GM20000 (cell line): ENCODE measurements around the gene PCCA.
"Not testable (repeated sequence)": the region's sequence is repeated elsewhere in the genome, so short reads cannot be mapped to it uniquely, and the experiment has no call there.

ENCODE experiments used
- DNase-seq: peaks from one replicate; pipeline ENCODE4 v3.0.0; 2012; ENCODE audit warnings: low spot score
- TF ChIP-seq, protein P1 (sequence below): IDR thresholded peaks from 2 replicates; pipeline ENCODE4 v1.5.1; 2012; ENCODE audit warnings: mild to moderate bottlenecking, control low read depth; ENCODE audit errors: extremely low read depth, missing control alignments

Gene PCCA

GRCh38 chr13:100363874-100364273, 275.0 kb downstream of the PCCA start:
- TF ChIP-seq, protein P1, sequence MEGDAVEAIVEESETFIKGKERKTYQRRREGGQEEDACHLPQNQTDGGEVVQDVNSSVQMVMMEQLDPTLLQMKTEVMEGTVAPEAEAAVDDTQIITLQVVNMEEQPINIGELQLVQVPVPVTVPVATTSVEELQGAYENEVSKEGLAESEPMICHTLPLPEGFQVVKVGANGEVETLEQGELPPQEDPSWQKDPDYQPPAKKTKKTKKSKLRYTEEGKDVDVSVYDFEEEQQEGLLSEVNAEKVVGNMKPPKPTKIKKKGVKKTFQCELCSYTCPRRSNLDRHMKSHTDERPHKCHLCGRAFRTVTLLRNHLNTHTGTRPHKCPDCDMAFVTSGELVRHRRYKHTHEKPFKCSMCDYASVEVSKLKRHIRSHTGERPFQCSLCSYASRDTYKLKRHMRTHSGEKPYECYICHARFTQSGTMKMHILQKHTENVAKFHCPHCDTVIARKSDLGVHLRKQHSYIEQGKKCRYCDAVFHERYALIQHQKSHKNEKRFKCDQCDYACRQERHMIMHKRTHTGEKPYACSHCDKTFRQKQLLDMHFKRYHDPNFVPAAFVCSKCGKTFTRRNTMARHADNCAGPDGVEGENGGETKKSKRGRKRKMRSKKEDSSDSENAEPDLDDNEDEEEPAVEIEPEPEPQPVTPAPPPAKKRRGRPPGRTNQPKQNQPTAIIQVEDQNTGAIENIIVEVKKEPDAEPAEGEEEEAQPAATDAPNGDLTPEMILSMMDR, result no peak
- DNase-seq, result no peak

- TF ChIP-seq, protein P1, result no peak
These were observed 275.7 kb downstream of the PCCA start for GRCh38 chr13:100364591-100364990.

GRCh38 chr13:100365680-100366079, 276.8 kb downstream of the PCCA start:
- DNase-seq, result no peak
- TF ChIP-seq, protein P1, result no peak

More at GRCh38 chr13:100364591-100364990, 275.7 kb downstream of the PCCA start:
- no peak for DNase-seq

- no peak for DNase-seq
- TF ChIP-seq, protein P1, result no peak
These were observed 289.6 kb downstream of the PCCA start for GRCh38 chr13:100378533-100378932.

DNA sequence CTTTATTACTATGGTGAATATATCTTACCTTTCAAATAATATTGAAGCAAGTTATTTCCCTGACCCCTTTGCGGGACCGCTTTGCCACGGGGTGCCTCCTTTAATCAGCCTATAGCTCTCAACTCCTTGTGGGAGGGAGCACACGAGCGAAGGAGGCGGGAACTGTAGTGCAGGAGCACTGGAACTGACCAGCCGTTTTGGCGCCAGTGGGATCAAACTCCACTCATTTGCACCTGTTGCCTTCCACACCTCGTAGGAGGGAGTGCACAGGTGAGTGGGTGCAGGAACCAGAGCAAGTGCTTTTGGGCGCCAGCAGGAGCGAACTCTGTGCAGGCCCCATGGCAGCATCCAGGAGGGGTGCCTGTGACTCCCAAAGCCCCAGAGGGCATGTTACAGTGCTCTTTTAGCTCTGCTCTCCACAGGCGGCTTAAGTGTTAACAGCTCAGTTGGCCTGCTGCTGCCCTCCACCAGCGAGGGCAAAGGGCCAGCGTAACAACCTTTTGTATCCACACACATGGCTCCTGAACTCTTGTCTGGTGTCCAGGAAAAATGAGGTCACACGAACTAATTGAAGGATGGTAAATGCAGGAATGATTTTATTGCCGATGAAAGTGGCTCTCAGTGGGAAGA, 292.8 kb downstream of the PCCA start:
- TF ChIP-seq, protein P1, result no peak

GRCh38 chr13:100382785-100383184, 293.9 kb downstream of the PCCA start:
- TF ChIP-seq, protein P1, result no peak
- no peak for DNase-seq

More for the DNA sequence above, 292.8 kb downstream of the PCCA start:
- DNase-seq, result no peak

DNA sequence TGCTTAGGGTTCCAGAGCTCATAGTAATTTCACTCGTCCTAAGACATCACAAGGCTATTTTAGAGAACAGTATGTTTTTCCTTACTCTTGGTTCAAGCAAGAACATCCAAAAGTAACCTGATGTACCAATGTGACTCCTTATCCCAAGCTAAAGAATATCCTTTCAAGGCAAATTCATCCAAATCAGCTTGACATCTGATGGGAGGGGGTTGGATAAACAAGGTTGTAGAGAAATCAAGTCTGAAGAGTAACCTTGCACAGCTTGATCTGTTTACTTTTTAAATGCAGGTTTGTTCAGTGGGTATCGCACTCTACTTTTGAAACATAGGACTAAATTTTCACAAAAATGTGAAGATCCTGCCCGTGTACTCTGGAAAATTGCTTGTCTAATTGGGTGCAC, 298.5 kb downstream of the PCCA start:
- DNase-seq, result no peak
- TF ChIP-seq, protein P1, result no peak

DNA sequence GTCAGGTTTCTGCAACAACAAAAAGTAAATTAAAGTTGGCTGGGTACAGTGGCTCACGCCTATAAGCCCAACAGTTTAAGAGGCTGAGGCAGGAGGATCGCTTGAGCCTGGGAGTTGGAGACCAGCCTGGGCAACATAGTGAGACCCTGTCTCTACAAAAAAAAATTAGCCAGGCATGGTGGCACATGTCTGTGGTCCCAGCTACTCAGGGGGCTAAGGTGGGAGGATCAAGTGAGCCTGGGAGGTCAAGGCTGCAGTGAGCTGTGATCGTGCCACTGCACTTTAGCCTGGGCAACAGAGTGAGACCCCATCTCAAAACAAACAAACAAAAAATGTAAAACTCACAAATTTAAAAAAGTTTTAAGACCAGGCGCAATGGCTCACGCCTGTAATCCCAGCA, 299.3 kb downstream of the PCCA start:
- not testable (repeated sequence) for DNase-seq
